GM18511 (cell line): Measurements from ENCODE around the gene C16orf96.

ENCODE experiments used
- ATAC-seq: cut with Tn5 transposase; IDR thresholded peaks from one replicate; pipeline ENCODE4 v1.9.1; 2021; ENCODE audit warnings: mild to moderate bottlenecking, moderate library complexity; ENCODE audit not compliant: unreplicated experiment

C16orf96 gene

DNA sequence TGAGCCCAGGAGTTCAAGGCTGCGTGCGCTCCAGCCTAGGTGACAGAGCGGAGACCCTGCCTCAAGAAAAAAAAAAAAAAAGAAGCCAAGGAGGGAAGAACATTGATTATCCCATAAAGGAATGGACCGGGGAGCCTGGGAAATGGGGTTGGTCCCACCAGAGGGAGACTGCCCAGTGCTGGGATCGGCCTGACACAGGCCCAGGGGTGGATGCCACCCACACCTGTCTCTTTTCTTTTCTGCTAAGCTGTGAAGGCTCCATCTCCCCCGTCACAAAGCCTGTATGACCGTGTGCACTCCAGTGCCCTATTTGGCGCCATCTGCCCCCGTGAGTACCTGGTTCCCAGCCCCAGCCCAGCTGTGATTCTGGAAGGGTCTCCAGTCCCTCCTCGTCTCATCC, 42.9 kb downstream of the C16orf96 start:
- no peak for ATAC-seq

- no peak for ATAC-seq
Measured at GRCh38 chr16:4599545-4599944, 43.4 kb downstream of the C16orf96 start.

DNA sequence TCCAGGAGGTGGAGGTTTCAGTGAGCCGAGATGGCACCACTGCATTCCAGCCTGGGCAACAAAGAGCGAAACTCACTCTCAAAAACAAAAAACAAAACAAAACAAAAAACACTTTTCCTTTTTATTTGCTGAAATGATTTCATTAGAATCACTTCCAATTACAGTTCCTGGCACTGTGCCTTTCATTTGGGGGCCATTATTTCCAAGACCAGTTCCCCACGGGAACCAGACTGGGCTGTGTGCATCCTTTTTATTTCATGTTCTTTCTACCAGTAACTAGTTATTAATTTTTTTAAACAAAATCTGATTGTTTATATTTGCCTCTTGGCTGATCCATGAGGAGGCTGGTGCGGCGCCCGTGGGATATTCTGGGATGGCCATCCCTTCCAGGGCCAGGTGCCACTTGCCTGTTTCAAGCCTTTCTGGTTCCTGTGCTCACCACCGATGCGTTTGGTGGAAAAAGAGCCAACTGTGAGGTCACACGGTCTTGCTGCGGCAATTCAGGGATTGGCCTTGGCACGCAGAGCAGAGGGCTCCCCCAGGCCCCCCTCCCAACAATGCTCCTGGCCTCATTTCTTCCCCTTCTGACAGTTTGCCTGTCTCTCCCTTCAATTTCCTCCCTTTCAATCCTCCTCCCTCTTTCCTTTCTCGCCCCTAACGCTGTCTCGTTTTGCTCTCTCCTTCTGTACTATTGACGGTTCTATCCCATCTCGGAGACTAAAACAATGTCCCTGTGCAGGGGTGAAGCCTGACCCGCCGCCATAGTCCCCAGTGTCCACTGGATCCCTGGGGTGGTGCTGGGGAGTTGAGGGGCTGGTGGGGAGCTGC, 45.1 kb downstream of the C16orf96 start:
- no peak for ATAC-seq

GRCh38 chr16:4601864-4602186, 45.7 kb downstream of the C16orf96 start:
- no peak for ATAC-seq

GRCh38 chr16:4602331-4602730, 46.2 kb downstream of the C16orf96 start:
- ATAC-seq = no peak

GRCh38 chr16:4603624-4604170, 47.6 kb downstream of the C16orf96 start:
- ATAC-seq = no peak

- ATAC-seq = no peak
Measured at GRCh38 chr16:4604401-4604800, 48.3 kb downstream of the C16orf96 start.

DNA sequence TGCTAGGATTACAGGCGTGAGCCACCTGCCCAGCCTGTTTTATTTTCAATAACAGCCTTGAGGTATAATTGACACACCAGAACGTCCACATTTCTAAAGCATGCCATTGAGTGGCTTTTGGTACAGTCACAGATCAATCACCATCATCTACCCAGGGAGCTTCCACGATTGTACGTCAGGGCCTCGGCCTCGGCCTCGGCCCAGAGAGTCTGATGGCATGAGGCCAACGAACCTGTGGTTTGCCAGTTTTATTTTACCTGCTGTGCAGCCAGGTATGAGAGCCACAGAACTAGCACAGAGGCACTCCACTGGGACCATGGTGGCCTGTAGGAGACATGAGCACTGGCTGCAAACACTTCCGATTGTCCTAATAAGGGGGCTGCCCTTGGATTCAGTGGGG, 50.2 kb downstream of the C16orf96 start:
- no peak for ATAC-seq

DNA sequence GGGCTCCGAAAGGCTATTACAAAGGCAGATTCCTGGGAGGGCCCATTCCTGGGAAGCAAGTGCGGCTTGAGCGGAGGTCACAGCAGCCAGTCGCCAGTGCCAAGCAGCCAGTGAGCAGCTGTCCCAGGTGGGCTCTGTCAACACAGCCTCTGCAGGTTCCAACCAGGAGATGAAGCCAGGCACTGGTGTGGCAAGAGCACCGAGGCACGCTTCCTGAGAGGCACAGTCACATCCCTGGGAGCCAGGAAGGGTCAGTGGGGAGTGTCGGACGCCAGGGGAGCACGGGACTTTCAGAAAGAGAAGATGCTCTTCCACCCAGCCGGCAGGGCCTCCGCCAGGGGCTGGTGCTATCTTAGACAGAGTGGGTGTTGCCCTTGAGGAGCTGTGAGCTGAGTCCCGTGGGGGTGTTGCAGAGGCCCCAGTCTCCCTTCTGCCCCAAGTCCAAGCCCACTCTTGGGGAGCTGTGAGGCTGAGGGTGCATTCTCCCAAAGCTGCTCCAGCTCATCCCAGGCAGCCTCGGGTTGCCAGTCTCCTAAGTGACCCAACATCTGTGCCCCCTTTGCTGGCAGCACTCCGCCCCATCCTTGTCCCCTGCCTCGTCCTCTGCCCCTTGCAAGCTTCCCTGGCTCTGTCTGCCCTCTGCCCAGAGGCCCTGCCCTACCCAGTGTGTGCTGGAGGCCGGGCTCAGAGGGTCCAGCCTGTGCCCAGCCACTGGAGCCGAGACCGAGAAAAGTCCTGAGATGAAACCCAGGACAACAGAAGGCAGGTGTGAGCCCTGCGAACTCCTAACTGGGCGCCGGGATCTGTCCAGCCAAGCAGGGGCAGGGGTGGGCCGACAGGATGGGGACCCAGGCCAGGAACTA, 51.9 kb downstream of the C16orf96 start:
- ATAC-seq = no peak

DNA sequence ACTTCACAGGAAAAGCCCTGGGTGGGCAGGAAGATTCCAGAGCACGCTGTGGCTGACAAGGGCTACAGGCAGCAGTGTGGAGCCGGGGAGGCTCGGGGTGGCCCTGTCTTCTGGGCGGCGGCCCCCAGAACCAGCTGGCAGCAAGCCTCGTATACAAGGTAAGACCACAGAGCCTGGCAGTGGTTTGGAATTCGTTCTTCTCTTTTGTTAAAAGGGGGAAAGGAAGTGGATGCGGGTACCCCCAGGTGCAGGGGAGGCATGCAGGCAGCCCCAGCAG, 52.5 kb downstream of the C16orf96 start:
- ATAC-seq = no peak

GRCh38 chr16:4609200-4610010, 53.3 kb downstream of the C16orf96 start:
- ATAC-seq = no peak

DNA sequence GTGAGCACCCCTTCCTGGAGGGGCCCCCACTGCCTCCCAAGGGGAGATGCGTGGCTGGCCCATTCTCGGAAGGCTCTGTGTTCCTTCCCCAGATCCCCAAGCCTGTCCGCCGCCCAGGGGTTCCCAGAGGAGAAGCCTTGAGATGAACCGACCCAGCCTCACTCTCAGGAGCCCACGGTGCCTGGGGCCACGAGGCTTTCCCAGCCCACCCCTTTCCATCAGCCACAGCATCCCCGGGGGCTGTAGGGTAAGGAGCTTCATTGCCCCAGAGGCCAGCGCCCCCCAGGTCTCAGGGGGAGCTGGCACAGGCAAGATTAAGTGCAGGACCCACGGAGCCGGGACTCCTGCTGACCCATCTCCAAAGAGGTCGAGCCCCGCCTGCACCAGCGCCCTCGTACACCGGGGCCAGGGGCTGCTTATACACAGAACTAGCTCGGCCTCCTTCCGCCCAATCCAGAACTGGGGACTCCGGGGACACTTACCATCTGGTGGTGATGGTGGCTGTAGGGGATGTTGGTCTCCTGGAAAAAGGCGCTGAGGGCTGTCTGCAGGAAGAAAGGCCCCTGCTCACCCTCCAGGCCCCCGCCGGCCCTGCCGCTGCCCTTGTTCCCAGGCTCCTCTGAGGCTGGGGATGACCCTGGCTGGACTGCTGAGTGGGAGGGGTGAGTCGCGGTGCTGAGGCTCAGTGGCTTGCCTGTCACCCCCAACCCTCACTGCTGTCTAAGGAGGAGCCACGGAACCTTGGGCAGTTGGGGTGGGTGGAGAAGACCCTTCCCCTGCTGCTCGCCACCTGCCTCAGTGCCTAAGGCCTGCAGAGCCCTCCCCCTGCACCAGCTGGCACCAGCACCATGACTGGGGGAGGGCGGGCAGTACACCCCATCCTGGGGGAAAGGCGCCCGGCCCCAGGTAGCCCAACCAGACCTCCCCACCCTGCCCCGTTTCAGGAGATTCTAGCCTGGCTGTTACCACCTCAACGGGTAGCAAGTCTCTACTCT, 54.2 kb downstream of the C16orf96 start:
- ATAC-seq = no peak

- no peak for ATAC-seq
Measured at GRCh38 chr16:4611337-4612021, 55.3 kb downstream of the C16orf96 start.

DNA sequence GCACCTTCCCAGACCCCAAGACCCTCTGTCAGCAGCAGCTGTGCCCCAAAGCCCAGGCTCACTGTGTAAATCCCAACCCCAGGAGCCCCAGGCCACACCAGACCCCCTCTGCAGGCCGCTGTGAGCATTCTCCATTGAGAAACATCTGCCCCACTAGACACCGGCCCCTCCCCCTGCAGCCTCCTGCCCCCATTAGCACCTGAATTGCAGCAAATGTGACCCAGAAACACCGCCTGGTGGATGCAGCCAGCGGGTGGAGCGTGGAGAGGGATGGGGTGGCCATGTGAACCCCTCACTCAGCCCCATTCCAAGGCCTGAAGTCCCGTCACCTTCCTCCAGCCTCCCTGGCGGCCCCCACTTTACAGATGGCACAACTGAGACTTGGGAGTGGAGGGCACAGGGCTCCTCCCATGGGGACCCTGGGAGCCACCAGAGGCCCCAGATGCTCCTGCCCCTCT, 56.4 kb downstream of the C16orf96 start:
- no peak for ATAC-seq

DNA sequence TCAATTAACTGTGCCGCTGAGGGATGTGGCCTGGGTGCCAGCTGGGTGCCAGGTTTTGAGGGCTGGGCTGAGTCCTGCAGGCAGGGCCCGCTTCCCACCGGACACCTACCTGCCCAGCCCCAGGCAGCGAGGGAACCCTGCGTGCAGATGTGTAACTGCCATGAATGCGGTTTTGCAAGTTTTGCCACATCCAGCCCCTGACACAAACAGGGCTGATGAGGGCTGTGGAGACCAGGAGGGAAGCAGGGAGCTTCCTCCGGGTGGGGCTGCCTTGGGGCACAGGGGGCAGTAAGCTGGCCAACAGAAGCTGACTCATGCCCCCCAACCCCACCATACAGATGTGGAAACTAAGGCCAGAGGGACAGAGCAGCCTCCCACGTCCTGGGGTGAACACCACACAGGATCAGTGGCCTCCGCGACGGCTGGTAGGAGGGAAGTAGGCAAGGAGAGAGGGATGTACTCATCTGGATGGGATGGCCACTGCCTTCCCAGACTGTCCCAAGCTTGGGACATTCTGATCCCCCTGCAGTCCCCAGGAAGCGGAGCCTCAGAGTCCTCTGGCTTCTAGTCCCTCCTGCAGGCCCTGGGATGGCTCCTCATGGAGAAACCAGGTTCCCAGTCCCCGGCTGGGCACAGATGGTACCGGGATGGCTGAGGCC, 57.0 kb downstream of the C16orf96 start:
- ATAC-seq = no peak

GRCh38 chr16:4613636-4614570, 57.8 kb downstream of the C16orf96 start:
- no peak for ATAC-seq

DNA sequence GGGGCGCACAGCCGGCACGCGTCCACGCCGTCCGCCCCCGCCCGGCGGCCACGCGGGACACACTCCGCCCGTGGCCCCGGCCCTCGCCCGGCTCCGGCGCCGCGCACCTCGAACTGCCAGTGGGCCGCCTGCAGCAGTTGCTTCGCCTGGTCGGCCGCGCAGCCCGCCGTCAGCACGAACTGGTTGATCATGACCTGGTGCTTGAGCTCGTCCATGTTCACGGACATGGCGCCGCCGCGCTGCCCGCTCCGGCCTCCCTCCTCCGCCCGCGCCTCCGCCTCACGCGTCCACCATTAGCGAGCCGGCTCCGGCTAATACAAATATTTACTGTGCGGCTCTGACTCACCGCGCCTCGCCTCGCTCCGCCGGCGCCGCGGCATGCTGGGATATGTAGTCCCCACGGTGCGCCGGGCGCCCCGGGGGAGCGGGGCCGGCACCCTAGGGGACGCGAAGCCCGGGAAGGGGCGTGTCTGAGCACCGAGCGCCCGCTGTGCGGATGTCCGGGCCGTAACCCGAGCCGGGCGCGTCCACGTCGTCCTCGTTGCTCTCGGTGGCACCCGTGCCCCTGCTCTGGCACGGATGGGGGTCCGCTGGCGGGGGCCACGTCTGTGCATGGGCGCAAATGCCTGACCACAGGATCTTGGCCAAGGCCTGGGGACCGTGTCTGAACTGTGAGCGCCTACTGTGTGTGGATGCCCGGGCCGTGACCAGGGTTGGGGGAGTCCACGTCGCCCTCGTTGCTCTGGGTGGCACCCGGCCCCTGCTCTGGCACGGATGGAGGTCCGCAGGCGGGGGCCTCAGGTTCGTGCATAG, 58.6 kb downstream of the C16orf96 start, which contains the start of gene UBALD1:
UBALD1 (minus strand) TSS at position 318 of the 813 bp plus-strand sequence; CDS start at position 227, 91 bp downstream.
- ATAC-seq = peak; percentile 66
